Stimulated activated CD8-positive, alpha-beta memory T cell treated with anti-CD3 and anti-CD28 coated beads, Interleukin-15, amount 100 ng/mL, for 24 hours (primary cell): ENCODE results near the gene TMEM132A.

Experiments
- DNase-seq: peaks from one replicate; pipeline ENCODE4 v3.0.0-alpha.2; 2020; ENCODE audit warnings: low read depth

TMEM132A gene

GRCh38 chr11:60921777-60922335, 2.4 kb upstream of the TMEM132A start:
- no peak for DNase-seq

- no peak for DNase-seq
These were observed 1.4 kb upstream of the TMEM132A start for GRCh38 chr11:60922906-60923305.

- DNase-seq: no peak
These were observed 934 bp upstream of the TMEM132A start for GRCh38 chr11:60923326-60923725.

- no peak for DNase-seq
These were observed 505 bp upstream of the TMEM132A start for GRCh38 chr11:60923800-60924109.

- no peak for DNase-seq
These were observed 920 bp downstream of the TMEM132A start for GRCh38 chr11:60924906-60925853.

GRCh38 chr11:60925868-60926267, 1.6 kb downstream of the TMEM132A start:
- DNase-seq: no peak

GRCh38 chr11:60926500-60926899, 2.2 kb downstream of the TMEM132A start:
- DNase-seq: no peak

GRCh38 chr11:60927061-60927592, 2.9 kb downstream of the TMEM132A start:
- DNase-seq: no peak

GRCh38 chr11:60927600-60927999, 3.3 kb downstream of the TMEM132A start:
- no peak for DNase-seq

GRCh38 chr11:60928563-60929001, 4.3 kb downstream of the TMEM132A start:
- DNase-seq: no peak

- no peak for DNase-seq
These were observed 5.5 kb downstream of the TMEM132A start for GRCh38 chr11:60929764-60930163.

GRCh38 chr11:60930394-60930793, 6.1 kb downstream of the TMEM132A start:
- DNase-seq: no peak

- no peak for DNase-seq
These were observed 7.7 kb downstream of the TMEM132A start for GRCh38 chr11:60931917-60932316.

GRCh38 chr11:60932605-60933356, 8.5 kb downstream of the TMEM132A start:
- DNase-seq: no peak

- no peak for DNase-seq
These were observed 9.3 kb downstream of the TMEM132A start for GRCh38 chr11:60933416-60934123.

- DNase-seq: no peak
These were observed 10.0 kb downstream of the TMEM132A start for GRCh38 chr11:60934124-60934789.

GRCh38 chr11:60934790-60935605, 10.7 kb downstream of the TMEM132A start:
- DNase-seq: no peak

GRCh38 chr11:60935676-60936442, 11.6 kb downstream of the TMEM132A start:
- DNase-seq: no peak

- no peak for DNase-seq
These were observed 12.3 kb downstream of the TMEM132A start for GRCh38 chr11:60936467-60937143.
